Measurements from ENCODE around the gene DBI. TPM values are rescaled to one million over a fixed set of nuclear protein-coding genes. Genes with fewer than 3 reads are reported as not detected.
"Not testable (repeated sequence)": the region's sequence is repeated elsewhere in the genome, so short reads cannot be mapped to it uniquely, and the experiment has no call there.

Gene DBI
- total RNA-seq, 2 experiments from 2014 or later: 151 to 179 TPM

GRCh38 chr2:119393971-119394748, 27.4 kb downstream of the DBI start:
- Mint-ChIP-seq H3K4me3 (no peak overlapping the region), H3K4me1 (peaks cover 2% of the 10 kb centered on the region), H3K9me3 (ENCODE audit: low read depth) (no peaks in the 10 kb centered on the region), H3K27ac (no peak overlapping the region), H3K36me3 (no peaks in the 10 kb centered on the region), H3K27me3 (peaks cover 14% of the 10 kb centered on the region)
- CTCF ChIA-PET: no interaction called here
- DNase-seq (no peak), ATAC-seq (no peak)

GRCh38 chr2:119397196-119397595, 30.4 kb downstream of the DBI start:
- ATAC-seq (no peak), DNase-seq (no peak)
- CTCF ChIA-PET: no interaction called here
- H3K4me3 Mint-ChIP-seq: no peak overlapping the region
- peaks cover 8% of the 10 kb centered on the region for H3K27me3 Mint-ChIP-seq
- H3K9me3 Mint-ChIP-seq (ENCODE audit: low read depth): no peaks in the 10 kb centered on the region
- H3K36me3 Mint-ChIP-seq: no peaks in the 10 kb centered on the region
- no peak overlapping the region for H3K27ac Mint-ChIP-seq
- H3K4me1 Mint-ChIP-seq: peaks cover 2% of the 10 kb centered on the region

- Mint-ChIP-seq H3K36me3 (no peaks in the 10 kb centered on the region), H3K9me3 (ENCODE audit: low read depth) (no peaks in the 10 kb centered on the region), H3K4me3 (no peak overlapping the region), H3K27me3 (peaks cover 2% of the 10 kb centered on the region), H3K27ac (no peak overlapping the region), H3K4me1 (peaks cover 2% of the 10 kb centered on the region)
- ATAC-seq (no peak), DNase-seq (no peak)
- CTCF ChIA-PET: interaction anchor here (1.0 kb wide), 1 partner anchor 12 kb away, joined by 3 read pairs; no protein-coding TSS in a partner anchor
Measured at GRCh38 chr2:119402106-119402505, 35.3 kb downstream of the DBI start.

DNA sequence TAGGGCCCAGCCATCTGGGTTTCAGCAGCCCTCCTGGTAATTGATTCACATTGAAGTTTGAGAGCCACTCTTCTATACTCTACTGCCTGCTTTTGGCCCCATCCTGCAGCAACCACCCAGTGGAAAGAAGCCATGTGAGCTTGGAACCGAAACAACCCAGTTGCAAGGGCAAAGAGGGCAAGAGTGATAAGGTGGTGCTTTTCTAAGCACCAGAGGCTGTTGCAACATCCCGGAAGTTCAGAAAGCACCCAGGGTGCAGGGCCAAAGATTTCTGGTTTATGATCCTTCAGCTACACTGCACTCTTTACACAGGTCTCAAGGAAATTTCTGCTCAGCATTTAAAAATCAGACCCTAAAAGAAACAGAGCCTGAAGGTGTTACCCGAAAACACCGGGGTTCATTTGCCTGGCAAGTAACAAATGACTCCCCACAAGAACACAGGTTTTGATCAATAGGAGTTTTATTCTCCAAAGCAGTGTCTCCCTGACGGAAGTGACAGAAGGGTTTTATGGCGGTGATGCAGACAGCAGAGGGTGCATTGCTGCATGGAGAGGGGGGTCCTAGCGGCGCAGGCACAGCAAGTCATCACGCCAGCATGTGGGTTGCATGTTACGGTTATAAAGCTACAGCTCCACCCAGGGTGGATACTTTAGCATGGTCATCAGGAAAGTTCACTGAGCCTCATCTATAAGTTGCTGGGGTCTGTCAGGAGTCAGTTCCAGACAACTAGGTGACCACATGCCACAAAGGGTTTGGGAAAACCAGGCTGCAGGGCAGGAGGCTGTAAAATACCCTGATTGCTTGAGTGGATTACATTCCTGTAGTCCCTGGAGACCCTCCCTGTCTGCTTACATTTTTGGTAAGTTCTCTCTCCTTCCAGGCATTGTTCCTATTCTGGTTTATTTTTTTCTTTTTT, 36.1 kb downstream of the DBI start:
- Mint-ChIP-seq H3K4me1 (peaks cover 2% of the 10 kb centered on the region), H3K27me3 (peaks cover 2% of the 10 kb centered on the region), H3K4me3 (no peak overlapping the region), H3K36me3 (no peaks in the 10 kb centered on the region), H3K9me3 (ENCODE audit: low read depth) (no peaks in the 10 kb centered on the region), H3K27ac (no peak overlapping the region)
- no peak for ATAC-seq
- CTCF ChIA-PET: interaction anchor here (1.0 kb wide), 1 partner anchor 11 kb away, joined by 3 read pairs; no protein-coding TSS in a partner anchor
- DNase-seq: no peak

DNA sequence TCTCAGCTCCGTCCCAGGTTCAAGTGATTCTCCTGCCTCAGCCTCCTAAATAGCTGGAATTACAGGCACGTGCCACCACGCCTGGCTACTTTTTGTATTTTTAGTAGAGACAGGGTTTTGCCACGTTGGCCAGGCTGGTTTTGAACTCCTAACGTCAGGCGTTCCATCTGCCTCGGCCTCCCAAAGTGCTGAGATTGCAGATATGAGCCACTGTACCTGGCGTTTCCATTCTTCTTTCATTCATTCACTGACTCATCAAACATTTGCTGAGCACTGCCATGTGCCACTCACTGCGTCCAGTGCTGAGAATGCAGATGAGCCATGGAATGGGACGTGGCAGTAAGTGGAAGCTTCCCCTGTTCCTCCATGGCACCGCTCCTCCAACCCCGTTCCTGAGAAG, 36.8 kb downstream of the DBI start:
- ATAC-seq; H3K4me1 Mint-ChIP-seq; H3K4me3 Mint-ChIP-seq; H3K9me3 Mint-ChIP-seq (ENCODE audit: low read depth); DNase-seq; H3K27ac Mint-ChIP-seq; H3K27me3 Mint-ChIP-seq; H3K36me3 Mint-ChIP-seq: not testable (repeated sequence)
- CTCF ChIA-PET: interaction anchor here (1.1 kb wide), 1 partner anchor 73 kb away, joined by 3 read pairs; no protein-coding TSS in a partner anchor

GRCh38 chr2:119405151-119405550, 38.4 kb downstream of the DBI start:
- Mint-ChIP-seq H3K36me3 (no peaks in the 10 kb centered on the region), H3K4me1 (no peaks in the 10 kb centered on the region), H3K27me3 (no peaks in the 10 kb centered on the region), H3K27ac (no peak overlapping the region), H3K4me3 (no peak overlapping the region), H3K9me3 (ENCODE audit: low read depth) (no peaks in the 10 kb centered on the region)
- CTCF ChIA-PET: no interaction called here
- no peak for DNase-seq
- no peak for ATAC-seq

DNA sequence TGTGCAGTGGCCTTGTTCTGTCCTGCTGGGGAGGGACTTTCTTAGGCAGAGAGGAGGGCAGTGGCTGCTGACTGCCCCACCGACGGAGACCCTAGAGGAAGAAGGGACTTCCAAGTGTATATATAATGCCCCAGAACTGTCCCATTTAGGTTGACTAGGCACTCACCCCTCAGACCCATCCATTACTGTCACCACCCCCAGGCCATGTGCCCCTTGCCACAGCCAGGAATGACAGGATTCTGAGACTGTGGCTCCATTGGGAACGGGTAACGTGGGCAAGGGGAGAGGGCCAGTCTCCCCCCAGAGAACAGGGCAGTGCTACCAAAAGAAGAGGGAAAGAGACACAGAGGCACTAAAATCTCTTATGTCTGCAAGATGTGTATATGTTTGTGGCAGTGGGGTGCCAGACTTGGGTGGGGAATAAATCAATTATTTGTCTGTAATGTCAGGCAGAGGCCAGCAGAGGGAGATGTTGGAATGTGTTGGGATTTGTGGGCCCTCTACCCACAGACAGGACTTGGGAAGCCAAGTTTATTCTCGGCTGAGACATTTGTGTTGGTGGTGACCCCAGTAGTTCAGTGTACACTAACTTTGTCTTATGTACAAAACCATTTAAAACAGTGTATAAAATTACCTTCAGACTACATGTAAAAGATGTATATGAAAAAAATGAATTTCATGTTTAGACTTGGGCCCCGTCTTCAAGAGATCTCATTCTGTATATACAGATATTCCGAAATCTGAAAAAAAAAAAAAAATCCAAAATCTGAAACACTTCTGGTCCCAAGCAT, 40.8 kb downstream of the DBI start:
- DNase-seq (peak; percentile 44), ATAC-seq (no peak)
- H3K36me3 Mint-ChIP-seq: no peaks in the 10 kb centered on the region
- H3K27me3 Mint-ChIP-seq: peaks cover 10% of the 10 kb centered on the region
- CTCF ChIA-PET: interaction anchor here (0.7 to 1.7 kb wide), 5 partner anchors 9 to 69 kb away, joined by 3 to 10 read pairs (median 4); no protein-coding TSS in a partner anchor
- H3K4me3 Mint-ChIP-seq: no peak overlapping the region
- no peak overlapping the region for H3K27ac Mint-ChIP-seq
- H3K9me3 Mint-ChIP-seq (ENCODE audit: low read depth): no peaks in the 10 kb centered on the region
- H3K4me1 Mint-ChIP-seq: no peaks in the 10 kb centered on the region

DNA sequence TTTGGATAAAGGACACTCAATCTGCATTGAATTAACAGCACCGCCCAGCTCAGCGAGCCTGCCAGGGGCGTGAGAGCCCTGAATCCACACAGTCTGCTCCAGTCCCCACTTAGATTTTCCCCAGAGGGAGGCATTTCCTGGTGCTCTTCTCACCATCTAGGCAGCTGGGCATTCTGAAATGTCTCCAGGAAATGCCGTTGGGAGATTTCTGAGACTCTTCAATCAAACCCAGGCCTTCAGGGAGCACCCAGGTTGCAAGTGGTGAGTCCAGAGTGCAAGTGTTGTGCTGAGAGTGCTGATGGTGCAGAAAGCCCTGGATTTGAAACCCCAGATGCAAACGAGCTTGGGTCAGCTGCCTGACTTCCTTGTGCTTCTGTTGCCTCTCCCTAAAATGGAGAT, 41.4 kb downstream of the DBI start:
- no peaks in the 10 kb centered on the region for H3K4me1 Mint-ChIP-seq
- no peaks in the 10 kb centered on the region for H3K36me3 Mint-ChIP-seq
- H3K27ac Mint-ChIP-seq: no peak overlapping the region
- no peak overlapping the region for H3K4me3 Mint-ChIP-seq
- no peaks in the 10 kb centered on the region for H3K9me3 Mint-ChIP-seq (ENCODE audit: low read depth)
- DNase-seq (no peak), ATAC-seq (no peak)
- H3K27me3 Mint-ChIP-seq: peaks cover 10% of the 10 kb centered on the region
- CTCF ChIA-PET: interaction anchor here (0.7 to 1.5 kb wide), 6 partner anchors 9 to 91 kb away, joined by 3 to 8 read pairs (median 3); no protein-coding TSS in a partner anchor

GRCh38 chr2:119409506-119409905, 42.7 kb downstream of the DBI start:
- Mint-ChIP-seq H3K27ac (no peak overlapping the region), H3K36me3 (no peaks in the 10 kb centered on the region), H3K9me3 (ENCODE audit: low read depth) (no peaks in the 10 kb centered on the region), H3K4me3 (no peak overlapping the region), H3K4me1 (no peaks in the 10 kb centered on the region), H3K27me3 (peaks cover 22% of the 10 kb centered on the region)
- CTCF ChIA-PET: interaction anchor here (1.4 to 2.0 kb wide), 2 partner anchors 9 to 67 kb away, joined by 5 to 7 read pairs; no protein-coding TSS in a partner anchor
- ATAC-seq: no peak
- no peak for DNase-seq

DNA sequence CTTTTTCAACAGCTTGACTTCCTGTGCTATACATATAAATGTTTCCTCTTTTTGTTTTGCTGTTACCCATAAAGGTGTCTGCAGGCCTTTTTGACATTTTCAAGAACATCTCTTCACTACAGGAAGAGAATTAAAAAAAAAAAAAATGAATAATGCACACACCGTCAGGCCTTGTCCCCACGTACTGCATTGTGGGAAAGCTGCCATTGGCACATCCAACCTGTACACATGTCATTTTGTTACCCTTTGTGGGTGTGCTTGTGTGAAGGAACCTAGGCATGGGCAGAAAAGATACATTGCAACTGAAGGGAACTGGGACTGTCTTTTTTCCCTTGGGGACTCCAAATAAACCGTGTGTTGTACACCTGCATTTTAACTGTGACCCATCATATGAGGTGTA, 48.1 kb downstream of the DBI start:
- no peaks in the 10 kb centered on the region for H3K36me3 Mint-ChIP-seq
- no peak overlapping the region for H3K27ac Mint-ChIP-seq
- DNase-seq: no peak
- no peak overlapping the region for H3K4me3 Mint-ChIP-seq
- CTCF ChIA-PET: interaction anchor here (1.2 kb wide), 1 partner anchor 61 kb away, joined by 4 read pairs; no protein-coding TSS in a partner anchor
- H3K27me3 Mint-ChIP-seq: peaks cover 36% of the 10 kb centered on the region
- no peak for ATAC-seq
- H3K4me1 Mint-ChIP-seq: peaks cover 1% of the 10 kb centered on the region
- H3K9me3 Mint-ChIP-seq (ENCODE audit: low read depth): no peaks in the 10 kb centered on the region

GRCh38 chr2:119415630-119416029, 48.9 kb downstream of the DBI start:
- Mint-ChIP-seq H3K4me1 (peaks cover 1% of the 10 kb centered on the region), H3K27me3 (peaks cover 38% of the 10 kb centered on the region), H3K27ac (no peak overlapping the region), H3K9me3 (ENCODE audit: low read depth) (no peaks in the 10 kb centered on the region), H3K36me3 (no peaks in the 10 kb centered on the region), H3K4me3 (no peak overlapping the region)
- CTCF ChIA-PET: interaction anchor here (1.2 kb wide), 1 partner anchor 61 kb away, joined by 4 read pairs; no protein-coding TSS in a partner anchor
- ATAC-seq: no peak
- no peak for DNase-seq

DNA sequence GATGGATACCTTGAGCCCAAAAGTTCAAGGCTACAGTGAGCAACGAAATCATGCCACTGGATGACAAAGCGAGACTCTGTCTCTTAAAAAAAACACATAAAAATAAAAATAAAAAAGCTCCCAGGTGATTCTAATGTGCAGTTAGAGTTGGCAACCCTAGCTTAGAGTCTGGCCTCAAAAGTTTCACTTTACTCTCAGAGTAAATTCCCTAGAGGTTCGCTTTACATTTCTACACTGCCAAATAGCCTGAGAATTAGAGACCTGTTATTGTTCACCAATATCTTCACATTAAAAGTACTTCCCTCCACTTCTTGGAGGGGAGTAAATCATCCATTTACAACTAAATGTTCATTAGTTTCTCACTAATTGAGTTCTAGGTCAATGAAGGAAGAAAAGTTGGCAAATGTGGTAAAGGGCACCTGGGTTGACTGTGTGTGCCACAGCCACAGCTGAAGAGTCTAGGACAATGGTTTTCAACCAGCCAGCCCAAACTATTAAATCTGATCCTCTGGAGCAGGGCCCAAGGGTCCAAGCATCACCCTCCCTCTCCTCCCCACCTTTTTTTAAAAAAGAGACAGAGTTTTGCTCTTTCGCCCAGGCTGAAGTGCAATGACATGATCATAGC, 49.6 kb downstream of the DBI start:
- CTCF ChIA-PET: no interaction called here
- Mint-ChIP-seq H3K36me3 (no peaks in the 10 kb centered on the region), H3K4me1 (peaks cover 1% of the 10 kb centered on the region), H3K27ac (no peak overlapping the region), H3K27me3 (peaks cover 38% of the 10 kb centered on the region), H3K4me3 (no peak overlapping the region), H3K9me3 (ENCODE audit: low read depth) (no peaks in the 10 kb centered on the region)
- DNase-seq: no peak
- ATAC-seq: no peak
